Measurements from ENCODE around the gene PEX7.
"Not testable (repeated sequence)": the region's sequence is repeated elsewhere in the genome, so short reads cannot be mapped to it uniquely, and the experiment has no call there.

The PEX7 gene

GRCh38 chr6:136843210-136843609, 20.8 kb downstream of the PEX7 start:
- no peak for DNase-seq

- peak; percentile 3 for DNase-seq
These were observed 23.7 kb downstream of the PEX7 start for GRCh38 chr6:136846046-136846445.

GRCh38 chr6:136846477-136846876, 24.1 kb downstream of the PEX7 start:
- DNase-seq = not testable (repeated sequence)

GRCh38 chr6:136849979-136850563, 27.7 kb downstream of the PEX7 start:
- DNase-seq = not testable (repeated sequence)

- DNase-seq = no peak
These were observed 37.0 kb downstream of the PEX7 start for GRCh38 chr6:136859430-136859829.

- no peak for DNase-seq
These were observed 37.7 kb downstream of the PEX7 start for GRCh38 chr6:136860043-136860442.

- DNase-seq = no peak
These were observed 40.3 kb downstream of the PEX7 start for GRCh38 chr6:136862662-136863061.

GRCh38 chr6:136863752-136864151, 41.4 kb downstream of the PEX7 start:
- no peak for DNase-seq

- DNase-seq = no peak
These were observed 42.3 kb downstream of the PEX7 start for GRCh38 chr6:136864676-136865075.

- no peak for DNase-seq
These were observed 44.6 kb downstream of the PEX7 start for GRCh38 chr6:136866872-136867416.

- no peak for DNase-seq
These were observed 47.1 kb downstream of the PEX7 start for GRCh38 chr6:136869451-136869850.

GRCh38 chr6:136873748-136874147, 51.4 kb downstream of the PEX7 start:
- DNase-seq = no peak

- not testable (repeated sequence) for DNase-seq
These were observed 54.1 kb downstream of the PEX7 start for GRCh38 chr6:136876469-136876868.

GRCh38 chr6:136880748-136881460, 58.5 kb downstream of the PEX7 start:
- DNase-seq = no peak

GRCh38 chr6:136886091-136886490, 63.7 kb downstream of the PEX7 start:
- DNase-seq = no peak

- no peak for DNase-seq
These were observed 65.6 kb downstream of the PEX7 start for GRCh38 chr6:136887953-136888352.

GRCh38 chr6:136889271-136890193, 67.1 kb downstream of the PEX7 start:
- DNase-seq = no peak

GRCh38 chr6:136890194-136890839, 67.9 kb downstream of the PEX7 start:
- DNase-seq = no peak

- DNase-seq = no peak
These were observed 68.6 kb downstream of the PEX7 start for GRCh38 chr6:136890986-136891385.

- DNase-seq = no peak
These were observed 70.8 kb downstream of the PEX7 start for GRCh38 chr6:136893187-136893586.

GRCh38 chr6:136895901-136896300, 73.5 kb downstream of the PEX7 start:
- no peak for DNase-seq

GRCh38 chr6:136897071-136897470, 74.7 kb downstream of the PEX7 start:
- DNase-seq = no peak
